Measurements from ENCODE around the gene IPO4. TPM values are rescaled to one million over a fixed set of nuclear protein-coding genes. Genes with fewer than 3 reads are reported as not detected.

The IPO4 gene
- total and polyA plus RNA-seq, 2 of the 13 experiments (the other 11 are each of a cell fraction or from before 2014, with no cell fraction given): 39.0 to 179 TPM

DNA sequence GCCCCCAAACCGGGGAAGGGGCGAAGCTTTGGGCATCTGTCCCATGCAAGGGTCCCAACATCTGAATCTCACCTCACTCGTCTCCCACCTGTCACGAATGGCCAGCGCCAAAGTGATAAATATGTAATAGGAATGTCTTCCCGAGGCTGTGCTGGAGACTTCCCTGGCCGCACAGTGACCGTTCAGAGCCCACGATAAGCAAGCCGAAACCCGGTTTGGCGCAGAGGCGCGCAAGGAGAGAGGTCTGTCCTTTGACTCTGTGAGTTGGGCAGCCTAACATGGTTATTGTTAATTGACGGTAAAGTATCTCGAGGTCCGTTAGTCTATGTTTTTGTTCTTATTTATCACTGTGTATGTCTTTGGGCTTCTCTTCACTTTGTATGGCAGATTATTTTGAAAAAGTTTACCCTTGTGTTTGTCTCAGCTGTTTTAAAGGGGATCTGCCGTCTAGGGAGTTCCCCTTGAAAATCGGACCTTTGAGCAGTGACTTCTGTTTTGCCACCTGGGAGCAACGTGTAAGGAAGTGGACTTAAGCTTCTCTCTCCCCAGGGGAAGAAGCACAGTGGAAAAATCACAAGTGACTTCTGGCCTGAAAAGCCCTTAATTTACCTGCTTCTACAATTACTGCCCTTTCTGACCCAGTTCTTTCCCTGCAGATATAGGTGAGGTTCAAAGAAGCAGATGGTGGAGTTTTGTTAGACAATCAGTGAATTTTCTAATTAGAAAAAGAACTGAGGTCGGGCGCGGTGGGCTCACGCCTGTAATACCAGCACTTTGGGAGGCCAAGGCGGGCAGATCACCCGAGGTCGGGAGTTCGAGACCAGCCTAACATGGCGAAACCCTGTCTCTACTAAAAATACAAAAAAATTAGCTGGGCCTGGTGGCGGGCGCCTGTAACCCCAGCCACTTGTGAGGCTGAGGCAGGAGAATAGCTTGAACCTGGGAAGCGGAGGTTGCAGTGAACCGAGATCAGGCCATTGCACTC is 7.7 kb upstream of the IPO4 start (continued):
- TF ChIP-seq ZSCAN20 (CRISPR knock-in tag; IDR thresholded peaks at IDR 0.05; ENCODE audit: borderline replicate concordance) (peak; percentile 29; the same call in 1 of the 2 replicates), NKX3-1 (CRISPR knock-in tag; IDR thresholded peaks at IDR 0.05) (peak; percentile 77; the same call in 1 of the 2 replicates), DNMT3B (CRISPR knock-in tag; conservative IDR thresholded peaks at IDR 0.05) (peak; percentile 81), ZNF775 (CRISPR knock-in tag; IDR thresholded peaks at IDR 0.05; ENCODE audit: borderline replicate concordance) (no peak; the same call in 1 of the 2 replicates), ZNF614 (CRISPR knock-in tag; IDR thresholded peaks at IDR 0.05; ENCODE audit: borderline replicate concordance) (no peak)
- TF ChIP-seq, protein P1, sequence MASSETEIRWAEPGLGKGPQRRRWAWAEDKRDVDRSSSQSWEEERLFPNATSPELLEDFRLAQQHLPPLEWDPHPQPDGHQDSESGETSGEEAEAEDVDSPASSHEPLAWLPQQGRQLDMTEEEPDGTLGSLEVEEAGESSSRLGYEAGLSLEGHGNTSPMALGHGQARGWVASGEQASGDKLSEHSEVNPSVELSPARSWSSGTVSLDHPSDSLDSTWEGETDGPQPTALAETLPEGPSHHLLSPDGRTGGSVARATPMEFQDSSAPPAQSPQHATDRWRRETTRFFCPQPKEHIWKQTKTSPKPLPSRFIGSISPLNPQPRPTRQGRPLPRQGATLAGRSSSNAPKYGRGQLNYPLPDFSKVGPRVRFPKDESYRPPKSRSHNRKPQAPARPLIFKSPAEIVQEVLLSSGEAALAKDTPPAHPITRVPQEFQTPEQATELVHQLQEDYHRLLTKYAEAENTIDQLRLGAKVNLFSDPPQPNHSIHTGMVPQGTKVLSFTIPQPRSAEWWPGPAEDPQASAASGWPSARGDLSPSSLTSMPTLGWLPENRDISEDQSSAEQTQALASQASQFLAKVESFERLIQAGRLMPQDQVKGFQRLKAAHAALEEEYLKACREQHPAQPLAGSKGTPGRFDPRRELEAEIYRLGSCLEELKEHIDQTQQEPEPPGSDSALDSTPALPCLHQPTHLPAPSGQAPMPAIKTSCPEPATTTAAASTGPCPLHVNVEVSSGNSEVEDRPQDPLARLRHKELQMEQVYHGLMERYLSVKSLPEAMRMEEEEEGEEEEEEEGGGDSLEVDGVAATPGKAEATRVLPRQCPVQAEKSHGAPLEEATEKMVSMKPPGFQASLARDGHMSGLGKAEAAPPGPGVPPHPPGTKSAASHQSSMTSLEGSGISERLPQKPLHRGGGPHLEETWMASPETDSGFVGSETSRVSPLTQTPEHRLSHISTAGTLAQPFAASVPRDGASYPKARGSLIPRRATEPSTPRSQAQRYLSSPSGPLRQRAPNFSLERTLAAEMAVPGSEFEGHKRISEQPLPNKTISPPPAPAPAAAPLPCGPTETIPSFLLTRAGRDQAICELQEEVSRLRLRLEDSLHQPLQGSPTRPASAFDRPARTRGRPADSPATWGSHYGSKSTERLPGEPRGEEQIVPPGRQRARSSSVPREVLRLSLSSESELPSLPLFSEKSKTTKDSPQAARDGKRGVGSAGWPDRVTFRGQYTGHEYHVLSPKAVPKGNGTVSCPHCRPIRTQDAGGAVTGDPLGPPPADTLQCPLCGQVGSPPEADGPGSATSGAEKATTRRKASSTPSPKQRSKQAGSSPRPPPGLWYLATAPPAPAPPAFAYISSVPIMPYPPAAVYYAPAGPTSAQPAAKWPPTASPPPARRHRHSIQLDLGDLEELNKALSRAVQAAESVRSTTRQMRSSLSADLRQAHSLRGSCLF (CRISPR knock-in tag; IDR thresholded peaks at IDR 0.05; ENCODE audit: borderline replicate concordance): 0 out of 2 replicates have a peak, but pooled peaks have one; percentile 14
- TF ChIP-seq, protein P2, sequence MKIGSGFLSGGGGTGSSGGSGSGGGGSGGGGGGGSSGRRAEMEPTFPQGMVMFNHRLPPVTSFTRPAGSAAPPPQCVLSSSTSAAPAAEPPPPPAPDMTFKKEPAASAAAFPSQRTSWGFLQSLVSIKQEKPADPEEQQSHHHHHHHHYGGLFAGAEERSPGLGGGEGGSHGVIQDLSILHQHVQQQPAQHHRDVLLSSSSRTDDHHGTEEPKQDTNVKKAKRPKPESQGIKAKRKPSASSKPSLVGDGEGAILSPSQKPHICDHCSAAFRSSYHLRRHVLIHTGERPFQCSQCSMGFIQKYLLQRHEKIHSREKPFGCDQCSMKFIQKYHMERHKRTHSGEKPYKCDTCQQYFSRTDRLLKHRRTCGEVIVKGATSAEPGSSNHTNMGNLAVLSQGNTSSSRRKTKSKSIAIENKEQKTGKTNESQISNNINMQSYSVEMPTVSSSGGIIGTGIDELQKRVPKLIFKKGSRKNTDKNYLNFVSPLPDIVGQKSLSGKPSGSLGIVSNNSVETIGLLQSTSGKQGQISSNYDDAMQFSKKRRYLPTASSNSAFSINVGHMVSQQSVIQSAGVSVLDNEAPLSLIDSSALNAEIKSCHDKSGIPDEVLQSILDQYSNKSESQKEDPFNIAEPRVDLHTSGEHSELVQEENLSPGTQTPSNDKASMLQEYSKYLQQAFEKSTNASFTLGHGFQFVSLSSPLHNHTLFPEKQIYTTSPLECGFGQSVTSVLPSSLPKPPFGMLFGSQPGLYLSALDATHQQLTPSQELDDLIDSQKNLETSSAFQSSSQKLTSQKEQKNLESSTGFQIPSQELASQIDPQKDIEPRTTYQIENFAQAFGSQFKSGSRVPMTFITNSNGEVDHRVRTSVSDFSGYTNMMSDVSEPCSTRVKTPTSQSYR (CRISPR knock-in tag; IDR thresholded peaks at IDR 0.05; ENCODE audit: borderline replicate concordance): peak; percentile 4; the same call in 1 of the 2 replicates
- TF ChIP-seq, protein P3, sequence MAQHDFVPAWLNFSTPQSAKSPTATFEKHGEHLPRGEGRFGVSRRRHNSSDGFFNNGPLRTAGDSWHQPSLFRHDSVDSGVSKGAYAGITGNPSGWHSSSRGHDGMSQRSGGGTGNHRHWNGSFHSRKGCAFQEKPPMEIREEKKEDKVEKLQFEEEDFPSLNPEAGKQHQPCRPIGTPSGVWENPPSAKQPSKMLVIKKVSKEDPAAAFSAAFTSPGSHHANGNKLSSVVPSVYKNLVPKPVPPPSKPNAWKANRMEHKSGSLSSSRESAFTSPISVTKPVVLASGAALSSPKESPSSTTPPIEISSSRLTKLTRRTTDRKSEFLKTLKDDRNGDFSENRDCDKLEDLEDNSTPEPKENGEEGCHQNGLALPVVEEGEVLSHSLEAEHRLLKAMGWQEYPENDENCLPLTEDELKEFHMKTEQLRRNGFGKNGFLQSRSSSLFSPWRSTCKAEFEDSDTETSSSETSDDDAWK (CRISPR knock-in tag; IDR thresholded peaks at IDR 0.05): no peak
- TF ChIP-seq, protein P4, sequence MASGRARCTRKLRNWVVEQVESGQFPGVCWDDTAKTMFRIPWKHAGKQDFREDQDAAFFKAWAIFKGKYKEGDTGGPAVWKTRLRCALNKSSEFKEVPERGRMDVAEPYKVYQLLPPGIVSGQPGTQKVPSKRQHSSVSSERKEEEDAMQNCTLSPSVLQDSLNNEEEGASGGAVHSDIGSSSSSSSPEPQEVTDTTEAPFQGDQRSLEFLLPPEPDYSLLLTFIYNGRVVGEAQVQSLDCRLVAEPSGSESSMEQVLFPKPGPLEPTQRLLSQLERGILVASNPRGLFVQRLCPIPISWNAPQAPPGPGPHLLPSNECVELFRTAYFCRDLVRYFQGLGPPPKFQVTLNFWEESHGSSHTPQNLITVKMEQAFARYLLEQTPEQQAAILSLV (CRISPR knock-in tag; IDR thresholded peaks at IDR 0.05; ENCODE audit: borderline replicate concordance): 0 out of 2 replicates have a peak, but pooled peaks have one; percentile 2
- TF ChIP-seq, protein P5, sequence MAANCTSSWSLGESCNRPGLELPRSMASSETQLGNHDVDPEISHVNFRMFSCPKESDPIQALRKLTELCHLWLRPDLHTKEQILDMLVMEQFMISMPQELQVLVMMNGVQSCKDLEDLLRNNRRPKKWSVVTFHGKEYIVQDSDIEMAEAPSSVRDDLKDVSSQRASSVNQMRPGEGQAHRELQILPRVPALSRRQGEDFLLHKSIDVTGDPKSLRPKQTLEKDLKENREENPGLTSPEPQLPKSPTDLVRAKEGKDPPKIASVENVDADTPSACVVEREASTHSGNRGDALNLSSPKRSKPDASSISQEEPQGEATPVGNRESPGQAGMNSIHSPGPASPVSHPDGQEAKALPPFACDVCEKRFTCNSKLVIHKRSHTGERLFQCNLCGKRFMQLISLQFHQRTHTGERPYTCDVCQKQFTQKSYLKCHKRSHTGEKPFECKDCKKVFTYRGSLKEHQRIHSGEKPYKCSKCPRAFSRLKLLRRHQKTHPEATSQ (CRISPR knock-in tag; IDR thresholded peaks at IDR 0.05; ENCODE audit: borderline replicate concordance): peak; percentile 72
- TF ChIP-seq, protein P6, sequence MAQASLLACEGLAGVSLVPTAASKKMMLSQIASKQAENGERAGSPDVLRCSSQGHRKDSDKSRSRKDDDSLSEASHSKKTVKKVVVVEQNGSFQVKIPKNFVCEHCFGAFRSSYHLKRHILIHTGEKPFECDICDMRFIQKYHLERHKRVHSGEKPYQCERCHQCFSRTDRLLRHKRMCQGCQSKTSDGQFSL (CRISPR knock-in tag; IDR thresholded peaks at IDR 0.05): peak; percentile 27; the same call in 1 of the 2 replicates

Measured in HepG2 (cell line).